GM19324 (cell line): ENCODE measurements around the gene KDF1.

Experiments used
- ATAC-seq: cut with Tn5 transposase; IDR thresholded peaks from one replicate; pipeline ENCODE4 v1.9.1; 2021; ENCODE audit warnings: mild to moderate bottlenecking, moderate library complexity; ENCODE audit not compliant: unreplicated experiment, low FRiP score

KDF1 gene

GRCh38 chr1:26921540-26922430 is 38.5 kb downstream of the KDF1 start, which contains the start of gene NUDC:
Gene NUDC (plus strand): TSS chr1:26921743. CDS start chr1:26921849, 106 bp downstream.
- peak; percentile 98 for ATAC-seq

DNA sequence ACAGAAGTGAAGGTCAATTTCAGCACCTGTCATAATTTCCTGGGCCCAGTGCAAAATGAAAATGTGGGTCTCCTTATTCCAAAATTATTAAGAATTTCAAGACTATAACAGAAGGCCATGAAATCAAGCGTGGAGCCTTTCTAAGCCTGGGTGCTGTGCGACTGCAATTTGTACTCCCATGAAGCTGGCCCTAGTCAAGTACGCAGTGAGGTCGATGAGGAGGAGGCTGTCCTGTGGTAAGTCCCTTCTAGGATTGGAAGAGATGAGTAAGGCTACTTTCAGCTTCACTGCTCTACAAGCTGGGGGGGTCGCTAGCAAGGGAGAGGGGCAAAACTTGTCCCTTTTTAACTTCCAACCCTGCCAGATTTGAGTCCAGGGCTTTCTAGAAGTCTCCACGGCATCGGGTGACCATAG is 39.1 kb downstream of the KDF1 start:
- no peak for ATAC-seq

GRCh38 chr1:26915204-26915842 is 44.9 kb downstream of the KDF1 start:
- ATAC-seq = no peak

DNA sequence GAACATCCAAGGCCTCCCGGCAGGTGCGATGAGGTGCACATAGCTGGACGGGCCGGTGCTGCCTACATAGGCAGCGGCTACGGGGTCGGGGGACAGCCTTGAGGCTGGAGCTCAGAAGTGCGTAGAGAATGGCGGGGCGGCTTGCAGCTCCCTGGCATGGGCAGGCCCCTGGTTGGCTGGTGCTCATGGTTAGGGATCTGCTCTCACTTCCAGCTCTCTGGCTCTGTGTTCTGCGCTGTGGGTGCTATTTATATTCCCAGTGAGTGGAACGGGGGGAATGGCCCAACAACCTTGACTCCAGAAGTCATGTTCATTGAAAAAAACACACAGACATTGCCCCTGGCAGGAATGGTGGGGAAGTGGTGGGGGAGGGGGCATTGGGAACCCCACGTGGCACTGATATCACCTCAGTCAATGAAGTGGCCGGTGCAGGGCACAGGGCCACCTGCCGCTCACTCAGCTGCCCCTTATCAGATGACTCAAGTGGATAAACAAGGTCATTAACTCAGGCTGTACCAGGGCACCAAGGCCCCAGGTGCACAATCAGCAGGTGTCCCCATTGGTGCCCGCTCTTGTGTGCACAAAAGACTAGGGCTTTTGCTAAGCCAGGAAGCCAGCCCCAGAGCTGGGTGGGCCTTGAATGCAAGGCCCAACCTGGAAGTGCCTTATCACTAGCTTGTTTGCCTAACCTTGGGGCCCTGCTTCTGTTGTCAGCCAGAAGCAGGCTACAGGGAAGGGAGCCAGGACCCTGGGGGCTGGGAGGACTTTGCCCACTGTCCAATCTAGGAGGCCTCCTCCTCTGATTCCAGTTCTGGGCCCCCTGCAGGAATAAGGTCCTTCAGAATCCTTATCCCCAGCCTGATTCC is 46.3 kb downstream of the KDF1 start, which contains the start of gene NR0B2:
NR0B2 (minus strand) TSS at position 222 of the 866 bp plus-strand sequence; CDS start at position 187, 35 bp downstream.
- ATAC-seq = no peak

GRCh38 chr1:26913389-26913753 is 46.9 kb downstream of the KDF1 start:
- no peak for ATAC-seq

GRCh38 chr1:26912147-26912490 is 48.1 kb downstream of the KDF1 start:
- ATAC-seq = no peak

GRCh38 chr1:26911399-26912146 is 48.7 kb downstream of the KDF1 start:
- ATAC-seq = no peak

- ATAC-seq = no peak
Measured at GRCh38 chr1:26910343-26911160, 49.7 kb downstream of the KDF1 start.

DNA sequence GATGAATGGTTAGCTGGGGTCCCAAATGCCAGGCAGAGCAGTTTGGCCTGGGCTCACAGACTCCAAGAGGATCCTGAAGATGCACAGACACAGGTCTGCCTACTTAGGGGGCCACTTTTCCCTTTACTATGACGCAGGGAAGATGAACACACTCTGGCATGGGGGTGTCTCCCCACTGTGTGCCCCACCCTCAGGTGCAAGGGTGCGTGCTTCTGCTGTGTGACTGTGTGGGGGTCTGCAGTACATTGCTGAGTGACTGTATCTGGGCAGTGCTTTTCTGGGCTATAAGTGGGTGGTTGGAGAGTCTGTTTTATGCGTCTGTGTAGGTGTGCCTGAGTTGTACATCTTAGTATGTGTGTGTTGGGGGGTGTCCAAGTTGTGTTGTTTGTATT is 50.3 kb downstream of the KDF1 start:
- no peak for ATAC-seq

DNA sequence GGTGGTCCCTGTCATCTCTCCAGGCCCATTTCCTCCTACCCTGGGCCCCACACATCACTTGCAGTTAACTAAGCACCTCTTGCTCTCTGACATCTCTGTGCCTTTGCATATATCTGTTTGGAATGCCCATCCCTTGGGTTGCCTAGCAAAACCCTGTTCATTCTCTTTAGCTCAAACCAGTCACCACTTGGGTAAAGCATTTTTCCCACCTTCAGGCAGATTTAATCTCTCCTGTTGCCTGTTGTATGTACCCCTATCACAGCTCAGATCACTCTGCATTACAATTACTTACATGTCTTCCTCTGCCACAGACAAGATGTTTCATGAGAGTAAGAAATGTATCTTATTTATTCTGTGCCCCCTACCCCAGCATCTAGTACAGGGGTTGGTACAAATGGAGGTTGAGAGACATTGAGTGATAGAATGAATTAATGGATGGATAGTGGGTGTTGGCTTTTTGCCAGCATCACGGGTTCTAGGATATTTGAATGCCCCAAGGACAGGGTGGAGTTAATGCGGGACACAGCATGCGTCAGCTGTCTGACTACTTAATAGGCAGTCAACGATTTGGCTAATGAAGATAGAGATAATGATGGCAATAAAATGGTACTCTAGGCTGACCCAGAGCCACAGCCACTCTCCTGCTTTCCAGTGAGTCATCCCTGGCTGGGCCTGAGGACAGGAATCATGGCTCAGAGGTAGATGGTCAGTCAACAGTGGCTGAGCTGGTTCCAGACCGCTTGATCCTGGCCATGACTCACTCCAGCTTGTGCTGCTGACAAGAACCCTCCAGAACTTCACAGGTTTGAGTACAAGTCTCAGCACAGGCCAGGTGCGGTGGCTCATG is 53.0 kb downstream of the KDF1 start:
- no peak for ATAC-seq

DNA sequence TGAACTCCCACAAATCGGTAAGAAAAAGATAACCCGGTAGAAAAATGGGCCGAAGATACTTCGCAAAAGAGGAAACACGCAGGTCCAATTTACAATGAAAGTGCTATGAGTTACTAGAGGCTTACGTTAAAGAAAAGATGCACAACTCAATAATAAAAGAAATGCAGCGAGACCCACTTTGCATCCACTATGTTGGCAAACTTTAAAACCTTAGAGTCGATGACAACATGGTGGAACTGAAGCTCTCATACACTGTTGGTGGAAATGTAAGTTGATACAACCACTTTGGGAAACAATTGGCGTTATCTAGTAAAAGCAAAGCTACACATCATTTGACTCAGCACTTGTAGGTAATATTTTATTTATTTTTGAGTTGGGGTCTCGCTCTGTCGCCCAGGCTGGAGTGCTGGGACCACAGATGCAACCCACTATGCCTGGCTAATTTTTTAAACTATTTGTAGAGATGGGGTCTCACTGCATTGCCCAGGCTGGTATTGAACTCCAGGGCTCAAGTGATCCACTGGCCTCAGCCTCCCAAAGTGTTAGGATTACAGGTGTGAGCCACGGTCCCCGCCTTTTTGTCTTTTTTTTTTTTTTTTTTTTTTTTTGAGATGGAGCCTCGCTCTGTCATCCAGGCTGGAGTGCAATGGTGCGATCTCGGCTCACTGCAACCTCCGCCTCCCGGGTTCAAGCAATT is 59.3 kb downstream of the KDF1 start:
- no peak for ATAC-seq

- ATAC-seq = peak; percentile 81
Measured at GRCh38 chr1:26900001-26900814, 60.1 kb downstream of the KDF1 start, which contains the start of gene GPATCH3. Gene GPATCH3 (minus strand): TSS chr1:26900467. CDS start chr1:26900442, 25 bp downstream.
